Kidney (tissue), 14 donors: ENCODE data around the gene ITGA4. TPM values are rescaled to one million over a fixed set of nuclear protein-coding genes. Genes with fewer than 3 reads are reported as not detected.

Source experiments
- DNase-seq, 5 donors: peaks; one replicate each; pipeline ENCODE4 v3.0.0-alpha.2; 2013 to 2020
- FAIRE-seq: peaks from 2 replicates; lab custom pipeline; 2012; peaks lifted over from hg19 to GRCh38; lab: Jason Lieb, UNC
- H3K27ac ChIP-seq, 2 donors: one replicate each; pipeline ENCODE4 v1.7.0; 2013; ENCODE audit warnings: low read depth in 2 of 2, low read length in 2 of 2, inconsistent platforms in 1 of 2
- H3K27me3 ChIP-seq: one replicate; pipeline ENCODE4 v1.7.1; 2013; ENCODE audit warnings: low read length, inconsistent platforms; ENCODE audit not compliant: control insufficient read depth, insufficient read depth
- H3K36me3 ChIP-seq, 3 donors: one replicate each; pipeline versions ENCODE4 v1.7.0 to v1.7.1; 2013; ENCODE audit warnings: low read length in 3 of 3, control low read depth in 1 of 3, inconsistent platforms in 1 of 3; ENCODE audit not compliant: insufficient read depth in 3 of 3, control insufficient read depth in 2 of 3
- H3K4me1 ChIP-seq, 3 donors: one replicate each; pipeline versions ENCODE4 v1.7.0 to v1.7.1; 2013; ENCODE audit warnings: low read length in 3 of 3, inconsistent platforms in 1 of 3, low read depth in 1 of 3; ENCODE audit not compliant: control insufficient read depth in 2 of 3, insufficient read depth in 2 of 3
- H3K4me3 ChIP-seq, 3 donors: one replicate each; pipeline versions ENCODE4 v1.7.0 to v1.8.1; 2013; ENCODE audit warnings: low read length in 3 of 3, control low read depth in 1 of 3, inconsistent platforms in 1 of 3
- H3K9ac ChIP-seq, 3 donors: one replicate each; pipeline versions ENCODE4 v1.7.0 to v1.7.1; 2013; ENCODE audit warnings: low read length in 3 of 3, control low read depth in 1 of 3, inconsistent platforms in 1 of 3
- H3K9me3 ChIP-seq, 3 donors: one replicate each; pipeline versions ENCODE4 v1.7.0 to v1.7.1; 2013; ENCODE audit warnings: low read length in 3 of 3, control low read depth in 1 of 3, inconsistent platforms in 1 of 3; ENCODE audit not compliant: control insufficient read depth in 2 of 3, insufficient read depth in 1 of 3
- CTCF ChIP-seq: IDR thresholded peaks from 3 replicates; pipeline ENCODE4 v1.5.1; 2012; ENCODE audit warnings: mild to moderate bottlenecking, moderate library complexity, borderline replicate concordance; ENCODE audit not compliant: insufficient read depth; ENCODE audit errors: extremely low read depth
- intact Hi-C: fragments of 100-400 bp; cut with DNase I; formaldehyde crosslinking; loops from one replicate; pipeline ENCODE4 v1.11.1; 2022
- polyA plus RNA-seq: library from polyadenylated mRNA; stranded (reverse); fragments of 350-450 nt; fragmentation: Illumina TruSeq; extraction: RNeasy Lipid Tissue Mini Kit (QIAGEN cat#74804); gene quantifications from one replicate; pipeline ENCODE4 v1.2.3, GENCODE V29; 2014; ENCODE audit warnings: low read depth, low replicate concordance; ENCODE audit not compliant: insufficient read depth
- total RNA-seq: library from RNA; stranded (reverse); fragmentation: NEBNext Ultra II Directional; extraction: Animal tissue kit (Norgen Biotek cat#: 25700); gene quantifications from one replicate; pipeline ENCODE4 v1.2.1, GENCODE V29; 2021
- donor health status: control.
- donor health status: control.
- donor health status: control.
- donor health status: control.
- donor health status: control.
- donor health status: DM: yes; HTN: yes; CAD: no.
- donor health status: Normal renal cell carcinoma (clear cell type).

Gene ITGA4
- total and polyA plus RNA-seq, 2 donors from 2014 or later = 0.39 to 23.5 TPM

GRCh38 chr2:181474222-181474881 is 17.2 kb downstream of the ITGA4 start:
- TF ChIP-seq CTCF = no peak
- intact Hi-C loops = no loop called here

GRCh38 chr2:181483211-181483610 is 26.0 kb downstream of the ITGA4 start:
- H3K9ac ChIP-seq = no peak overlapping the region
- H3K27me3 ChIP-seq = no peaks in the 10 kb centered on the region
- no peaks in the 10 kb centered on the region for H3K9me3 ChIP-seq
- DNase-seq = no peak
- FAIRE-seq = no peak
- H3K4me1 ChIP-seq = no peaks in the 10 kb centered on the region
- H3K4me3 ChIP-seq = no peak overlapping the region
- no peak for TF ChIP-seq CTCF
- no peak overlapping the region for H3K27ac ChIP-seq
- H3K36me3 ChIP-seq = no peaks in the 10 kb centered on the region
- intact Hi-C loops = no loop called here

More at GRCh38 chr2:181474222-181474881, 17.2 kb downstream of the ITGA4 start:
- Histone ChIP-seq H3K27ac (no peak overlapping the region), H3K9ac (no peak overlapping the region), H3K9me3 (no peaks in the 10 kb centered on the region), H3K4me3 (no peak overlapping the region), H3K27me3 (no peaks in the 10 kb centered on the region), H3K36me3 (peaks cover 0 to 3% (median 0%) of the 10 kb centered on the region in 3 donors), H3K4me1 (no peaks in the 10 kb centered on the region)
- FAIRE-seq (no peak), DNase-seq (no peak)

DNA sequence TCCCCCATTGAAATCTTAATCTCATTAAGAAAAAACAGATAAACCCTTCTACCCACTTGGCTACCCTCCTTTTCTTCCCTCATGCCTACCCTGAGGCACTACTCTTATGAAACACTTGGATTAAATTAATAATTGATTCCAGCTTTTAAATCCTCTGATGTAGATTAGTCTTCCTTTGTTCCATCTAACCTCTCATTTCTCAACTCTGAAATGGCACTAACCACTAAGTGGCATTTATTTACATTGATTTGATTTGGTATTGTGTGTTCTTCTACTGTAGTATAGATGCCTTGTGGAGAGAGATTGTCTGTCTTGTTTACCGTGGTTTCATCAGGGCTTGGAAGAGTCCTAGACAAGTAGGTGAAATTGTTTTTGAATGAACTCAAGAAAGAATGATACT is 26.7 kb downstream of the ITGA4 start:
- intact Hi-C loops = no loop called here
- no peak overlapping the region for H3K9ac ChIP-seq
- H3K4me1 ChIP-seq = no peaks in the 10 kb centered on the region
- DNase-seq (no peak), FAIRE-seq (no peak)
- no peak overlapping the region for H3K27ac ChIP-seq
- no peak overlapping the region for H3K4me3 ChIP-seq
- H3K9me3 ChIP-seq = no peaks in the 10 kb centered on the region
- no peak for TF ChIP-seq CTCF
- no peaks in the 10 kb centered on the region for H3K27me3 ChIP-seq
- no peaks in the 10 kb centered on the region for H3K36me3 ChIP-seq
